Measurements from ENCODE around the gene OR8B4.

The OR8B4 gene

DNA sequence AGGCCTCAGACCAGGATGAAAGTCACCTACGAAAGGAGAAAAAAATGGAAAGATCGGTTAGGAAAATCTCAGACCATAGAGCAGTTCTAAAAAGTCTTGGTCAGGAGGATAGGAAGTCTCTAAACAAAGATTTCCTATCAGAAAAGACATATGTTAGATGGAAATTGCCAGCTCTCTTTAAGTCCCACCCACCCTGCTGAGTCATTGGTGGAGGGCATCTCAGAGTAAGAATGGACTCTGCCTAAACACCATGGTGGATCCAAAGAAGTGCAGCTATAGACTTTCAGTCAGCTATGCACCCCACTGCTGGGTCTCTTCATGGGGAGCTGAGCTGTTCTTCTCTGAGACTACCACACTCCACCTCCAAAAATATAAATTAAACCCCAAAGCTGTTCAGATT is 44.1 kb downstream of the OR8B4 start:
- Histone ChIP-seq H3K9ac (ENCODE audit: low read depth, low read length, poor library complexity, severe bottlenecking) (no peak overlapping the region), H3K4me3 (ENCODE audit: low read length, poor library complexity, severe bottlenecking) (no peak overlapping the region), H2AFZ (ENCODE audit: low read length) (no peak overlapping the region), H3F3A (ENCODE audit: low read depth) (no peaks in the 10 kb centered on the region), H3K4me1 (ENCODE audit: insufficient read depth, low read length, poor library complexity, severe bottlenecking) (no peaks in the 10 kb centered on the region), H3K4me2 (ENCODE audit: low read depth, low read length, poor library complexity, severe bottlenecking) (no peak overlapping the region), H3K9me3 (ENCODE audit: insufficient read depth, low read depth, low read length) (no peaks in the 10 kb centered on the region), H3K79me2 (ENCODE audit: insufficient read depth, low read length) (no peaks in the 10 kb centered on the region), H4K20me1 (ENCODE audit: insufficient read depth, low read length, poor library complexity, severe bottlenecking) (no peaks in the 10 kb centered on the region), H3K9me2 (replicated peaks; ENCODE audit: low read depth, low read length) (no peaks in the 10 kb centered on the region), H3K36me3 (ENCODE audit: insufficient read depth, low read length) (no peaks in the 10 kb centered on the region), H3K27me3 (ENCODE audit: insufficient read depth, low read length, poor library complexity, severe bottlenecking) (no peaks in the 10 kb centered on the region)
- TF ChIP-seq, protein P1, sequence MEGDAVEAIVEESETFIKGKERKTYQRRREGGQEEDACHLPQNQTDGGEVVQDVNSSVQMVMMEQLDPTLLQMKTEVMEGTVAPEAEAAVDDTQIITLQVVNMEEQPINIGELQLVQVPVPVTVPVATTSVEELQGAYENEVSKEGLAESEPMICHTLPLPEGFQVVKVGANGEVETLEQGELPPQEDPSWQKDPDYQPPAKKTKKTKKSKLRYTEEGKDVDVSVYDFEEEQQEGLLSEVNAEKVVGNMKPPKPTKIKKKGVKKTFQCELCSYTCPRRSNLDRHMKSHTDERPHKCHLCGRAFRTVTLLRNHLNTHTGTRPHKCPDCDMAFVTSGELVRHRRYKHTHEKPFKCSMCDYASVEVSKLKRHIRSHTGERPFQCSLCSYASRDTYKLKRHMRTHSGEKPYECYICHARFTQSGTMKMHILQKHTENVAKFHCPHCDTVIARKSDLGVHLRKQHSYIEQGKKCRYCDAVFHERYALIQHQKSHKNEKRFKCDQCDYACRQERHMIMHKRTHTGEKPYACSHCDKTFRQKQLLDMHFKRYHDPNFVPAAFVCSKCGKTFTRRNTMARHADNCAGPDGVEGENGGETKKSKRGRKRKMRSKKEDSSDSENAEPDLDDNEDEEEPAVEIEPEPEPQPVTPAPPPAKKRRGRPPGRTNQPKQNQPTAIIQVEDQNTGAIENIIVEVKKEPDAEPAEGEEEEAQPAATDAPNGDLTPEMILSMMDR (conservative IDR thresholded peaks at IDR 0.05; ENCODE audit: low read length): no peak
- TF ChIP-seq EZH2phosphoT487 (IDR thresholded peaks at IDR 0.05; ENCODE audit: borderline replicate concordance): no peak

DNA sequence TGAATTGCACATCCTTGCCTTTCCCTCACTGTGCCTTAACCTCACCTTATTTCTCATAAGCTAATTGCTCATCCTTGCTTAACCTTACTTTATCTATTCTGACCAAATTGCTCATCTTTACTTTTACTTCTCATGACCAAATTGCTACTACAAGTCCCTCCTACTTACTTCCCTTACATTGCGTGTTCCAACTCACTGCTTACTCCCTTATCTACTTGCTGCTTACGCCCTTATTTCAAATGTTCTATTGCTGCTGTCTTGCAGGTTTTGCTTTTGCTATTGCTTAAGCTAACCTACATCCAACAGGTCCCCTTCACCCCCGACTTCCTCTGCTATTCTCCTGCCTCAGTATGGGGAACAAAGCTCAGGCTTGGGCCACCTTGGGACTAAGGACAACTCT is 48.4 kb downstream of the OR8B4 start:
- no peak overlapping the region for H3K9ac ChIP-seq (ENCODE audit: low read depth, low read length, poor library complexity, severe bottlenecking)
- TF ChIP-seq, protein P1 (conservative IDR thresholded peaks at IDR 0.05; ENCODE audit: low read length): no peak
- no peak for TF ChIP-seq EZH2phosphoT487 (IDR thresholded peaks at IDR 0.05; ENCODE audit: borderline replicate concordance)
- H3K9me2 ChIP-seq (replicated peaks; ENCODE audit: low read depth, low read length): no peaks in the 10 kb centered on the region
- no peaks in the 10 kb centered on the region for H3K4me1 ChIP-seq (ENCODE audit: insufficient read depth, low read length, poor library complexity, severe bottlenecking)
- H2AFZ ChIP-seq (ENCODE audit: low read length): no peak overlapping the region
- no peaks in the 10 kb centered on the region for H3K36me3 ChIP-seq (ENCODE audit: insufficient read depth, low read length)
- H3K9me3 ChIP-seq (ENCODE audit: insufficient read depth, low read depth, low read length): no peaks in the 10 kb centered on the region
- H3F3A ChIP-seq (ENCODE audit: low read depth): no peaks in the 10 kb centered on the region
- no peaks in the 10 kb centered on the region for H3K27me3 ChIP-seq (ENCODE audit: insufficient read depth, low read length, poor library complexity, severe bottlenecking)
- H4K20me1 ChIP-seq (ENCODE audit: insufficient read depth, low read length, poor library complexity, severe bottlenecking): no peaks in the 10 kb centered on the region
- no peaks in the 10 kb centered on the region for H3K79me2 ChIP-seq (ENCODE audit: insufficient read depth, low read length)
- H3K4me3 ChIP-seq (ENCODE audit: low read length, poor library complexity, severe bottlenecking): no peak overlapping the region
- H3K4me2 ChIP-seq (ENCODE audit: low read depth, low read length, poor library complexity, severe bottlenecking): no peak overlapping the region

All from Loucy (cell line).